A549 (cell line): ENCODE measurements around the gene RING1. TPM values are rescaled to one million over a fixed set of nuclear protein-coding genes. Genes with fewer than 3 reads are reported as not detected.

Experiments
- ATAC-seq, 2 experiments: fragments of 200-7000 bp in 1 of 2; fragments of >200 bp in 1 of 2; cut with Nextera tagmentation in 1 of 2; cut with Tn5 transposase in 1 of 2; 3 replicates each; pipeline versions ENCODE4 v1.8.0 to v1.9.1; 2018 to 2020; ENCODE audit warnings: mild to moderate bottlenecking in 1 of 2, moderate library complexity in 1 of 2
- CTCF ChIA-PET: fragments of 300-600 bp; sonication (Branson Sonifier 250); formaldehyde crosslinking; extraction: SDS; loops from one replicate; lab custom pipeline; 2021; ENCODE audit warnings: antibody characterized with exemption, inconsistent platforms; lab: Yijun Ruan, JAX
- POLR2A ChIA-PET: fragments of 350-600 bp; formaldehyde crosslinking; extraction: SDS; loops from one replicate; lab custom pipeline; 2021; ENCODE audit warnings: antibody characterized with exemption, inconsistent platforms; lab: Yijun Ruan, JAX
- DNase-seq, 2 experiments: peaks; one replicate each; pipeline versions ENCODE4 v3.0.0 to v3.0.0-alpha.2; 2011 to 2016; ENCODE audit warnings: low read depth in 1 of 2, low spot score in 1 of 2
- FAIRE-seq: peaks from 2 replicates; lab custom pipeline; 2011; peaks lifted over from hg19 to GRCh38; lab: Jason Lieb, UNC
- H3K27ac ChIP-seq, 2 experiments: fragments of >200 bp; sonication (Bioruptor Twin); formaldehyde crosslinking; 3 replicates each; pipeline ENCODE4 v1.5.1; 2016 to 2017
- H3K4me1 ChIP-seq: fragments of >200 bp; sonication (Bioruptor Twin); formaldehyde crosslinking; 3 replicates; pipeline ENCODE4 v1.6.1; 2016
- H3K4me2 ChIP-seq: fragments of >200 bp; sonication (Bioruptor Twin); formaldehyde crosslinking; 3 replicates; pipeline ENCODE4 v1.6.1; 2016
- H3K4me3 ChIP-seq: fragments of >200 bp; sonication (Bioruptor Twin); formaldehyde crosslinking; 3 replicates; pipeline ENCODE4 v1.5.1; 2016
- H3K9me3 ChIP-seq: fragments of >200 bp; sonication (Bioruptor Twin); formaldehyde crosslinking; 3 replicates; pipeline ENCODE4 v1.6.1; 2016
- CBX8 ChIP-seq: fragments of 200-600 bp; sonication (generic); IDR thresholded peaks from 2 replicates; pipeline ENCODE4 v1.6.1; 2016
- CHD2 ChIP-seq: fragments of 150-350 bp; IDR thresholded peaks from 2 replicates; pipeline ENCODE4 v1.6.1; 2014; ENCODE audit warnings: low read length; ENCODE audit not compliant: partially characterized antibody
- EHF ChIP-seq: fragments of 250-450 bp; sonication (Bioruptor Pico); IDR thresholded peaks from 2 replicates; pipeline ENCODE4 v1.5.0; 2020; ENCODE audit warnings: mild to moderate bottlenecking
- ELK1 ChIP-seq: fragments of 150-350 bp; IDR thresholded peaks from 2 replicates; pipeline ENCODE4 v1.6.1; 2014; ENCODE audit warnings: low read depth, mild to moderate bottlenecking, low read length
- EP300 ChIP-seq, 2 experiments: fragments of >200 bp; sonication (Bioruptor Twin); formaldehyde crosslinking; IDR thresholded peaks; 2 replicates in 1 of 2; 3 replicates in 1 of 2; pipeline ENCODE4 v1.6.1; 2016 to 2017
- FOSL2 ChIP-seq, 2 experiments: fragments of 450-650 bp in 1 of 2; fragments of >200 bp in 1 of 2; sonication (Bioruptor Twin) in 1 of 2; formaldehyde crosslinking; IDR thresholded peaks; 2 replicates each; pipeline versions ENCODE4 v1.5.0 to v1.6.1; 2016 to 2020; ENCODE audit warnings: mild to moderate bottlenecking in 1 of 2, moderate library complexity in 1 of 2
- FOXS1 ChIP-seq: fragments of 250-450 bp; sonication (Bioruptor Pico); IDR thresholded peaks from 2 replicates; pipeline ENCODE4 v1.5.0; 2020; ENCODE audit warnings: mild to moderate bottlenecking, moderate library complexity
- GATA3 ChIP-seq: IDR thresholded peaks from 2 replicates; pipeline ENCODE4 v1.6.1; 2012; ENCODE audit warnings: borderline replicate concordance
- HDAC2 ChIP-seq: fragments of 200-600 bp; sonication (generic); IDR thresholded peaks from 2 replicates; pipeline ENCODE4 v1.6.1; 2016
- HEYL ChIP-seq: fragments of 250-450 bp; sonication (Bioruptor Pico); IDR thresholded peaks from 2 replicates; pipeline ENCODE4 v1.8.0; 2021; ENCODE audit warnings: mild to moderate bottlenecking, moderate library complexity
- HOXA7 ChIP-seq: fragments of 250-450 bp; sonication (Bioruptor Pico); IDR thresholded peaks from 2 replicates; pipeline ENCODE4 v1.5.0; 2020; ENCODE audit warnings: mild to moderate bottlenecking, moderate library complexity
- HOXB13 ChIP-seq: fragments of 250-450 bp; sonication (Bioruptor Pico); IDR thresholded peaks from 2 replicates; pipeline ENCODE4 v1.5.0; 2020; ENCODE audit warnings: low read depth, mild to moderate bottlenecking, moderate library complexity
- HOXB5 ChIP-seq: fragments of 250-450 bp; sonication (Bioruptor Pico); IDR thresholded peaks from 2 replicates; pipeline ENCODE4 v1.5.0; 2020; ENCODE audit warnings: mild to moderate bottlenecking, moderate library complexity
- JUN ChIP-seq, 2 experiments: fragments of >200 bp; sonication (Bioruptor Twin); formaldehyde crosslinking; IDR thresholded peaks; 2 replicates in 1 of 2; 3 replicates in 1 of 2; pipeline ENCODE4 v1.6.1; 2016 to 2017
- KDM1A ChIP-seq: fragments of 200-600 bp; sonication (generic); IDR thresholded peaks from 2 replicates; pipeline ENCODE4 v1.6.1; 2016; ENCODE audit warnings: low read depth, mild to moderate bottlenecking
- MAFK ChIP-seq: fragments of 450-650 bp; IDR thresholded peaks from 2 replicates; pipeline ENCODE4 v1.6.1; 2014; ENCODE audit not compliant: partially characterized antibody
- MAZ ChIP-seq: fragments of 150-350 bp; IDR thresholded peaks from 2 replicates; pipeline ENCODE4 v1.6.1; 2014; ENCODE audit warnings: antibody characterized with exemption, low read depth, low read length, borderline replicate concordance
- MYC ChIP-seq: IDR thresholded peaks from 2 replicates; pipeline ENCODE4 v1.6.1; 2012; ENCODE audit warnings: mild to moderate bottlenecking, inconsistent platforms, low read length, improper control_type of control experiment, borderline replicate concordance
- NPAS2 ChIP-seq: fragments of 250-450 bp; sonication (Bioruptor Pico); IDR thresholded peaks from 2 replicates; pipeline ENCODE4 v1.8.0; 2022; ENCODE audit warnings: mild to moderate bottlenecking, moderate library complexity, borderline replicate concordance
- NR3C1 ChIP-seq: fragments of >200 bp; sonication (Bioruptor Twin); formaldehyde crosslinking; IDR thresholded peaks from 3 replicates; pipeline ENCODE4 v1.6.1; 2017
- RARB ChIP-seq: fragments of 250-450 bp; sonication (Bioruptor Pico); IDR thresholded peaks from 2 replicates; pipeline ENCODE4 v1.8.0; 2021; ENCODE audit warnings: mild to moderate bottlenecking, moderate library complexity
- RFX5 ChIP-seq: fragments of 450-650 bp; IDR thresholded peaks from 2 replicates; pipeline ENCODE4 v1.7.1; 2014; ENCODE audit warnings: antibody characterized with exemption, mild to moderate bottlenecking, moderate library complexity
- RNF2 ChIP-seq: fragments of 200-600 bp; sonication (generic); IDR thresholded peaks from 2 replicates; pipeline ENCODE4 v1.6.1; 2016; ENCODE audit warnings: low read depth, mild to moderate bottlenecking, antibody characterized with exemption, moderate library complexity, borderline replicate concordance
- SMC3 ChIP-seq: fragments of >200 bp; sonication (Bioruptor Twin); formaldehyde crosslinking; IDR thresholded peaks from 3 replicates; pipeline ENCODE4 v1.6.1; 2018; ENCODE audit warnings: inconsistent platforms
- SREBF2 ChIP-seq: fragments of 450-650 bp; IDR thresholded peaks from 2 replicates; pipeline ENCODE4 v1.6.1; 2014; ENCODE audit warnings: mild to moderate bottlenecking, moderate library complexity
- ZC3H11A ChIP-seq: fragments of 450-650 bp; IDR thresholded peaks from 2 replicates; pipeline ENCODE4 v1.6.1; 2014; ENCODE audit warnings: antibody characterized with exemption, mild to moderate bottlenecking
- ZFP36 ChIP-seq: fragments of 450-650 bp; IDR thresholded peaks from 2 replicates; pipeline ENCODE4 v1.6.1; 2014; ENCODE audit warnings: borderline replicate concordance; ENCODE audit not compliant: partially characterized antibody
- ZNF302 ChIP-seq: fragments of 250-450 bp; sonication (Bioruptor Pico); IDR thresholded peaks from 2 replicates; pipeline ENCODE4 v1.9.0; 2021; ENCODE audit warnings: inconsistent platforms, mild to moderate bottlenecking, moderate library complexity
- ZSCAN20 ChIP-seq: fragments of 250-450 bp; sonication (Bioruptor Pico); IDR thresholded peaks from 2 replicates; pipeline ENCODE4 v1.8.0; 2022; ENCODE audit warnings: mild to moderate bottlenecking, moderate library complexity
- WGBS: methylation state at CpG from one replicate; pipeline ENCODE4 v1.1.6; 2017; ENCODE audit errors: missing lambda C conversion rate; 5-methylcytosine and 5-hydroxymethylcytosine counted together
- polyA plus RNA-seq, 4 experiments: library from polyadenylated mRNA; depleted of rRNA in 3 of 4; stranded (reverse); fragments of >200 nt; fragmentation: RNase III in 1 of 4; extraction: RNeasy Plus Mini Kit Qiagen cat#74134 plus additional on column Dnase treatment in 1 of 4; gene quantifications; 2 replicates in 3 of 4; 3 replicates in 1 of 4; pipeline ENCODE4 v1.2.3, GENCODE V29; 2011 to 2017
- TF ChIP-seq, protein P1 (sequence below): IDR thresholded peaks from 2 replicates; pipeline ENCODE4 v1.6.1; 2012
- TF ChIP-seq, protein P2 (sequence below): fragments of >200 bp; sonication (Bioruptor Twin); formaldehyde crosslinking; IDR thresholded peaks from 3 replicates; pipeline ENCODE4 v1.6.1; 2016
- TF ChIP-seq, protein P3 (sequence below): IDR thresholded peaks from 2 replicates; pipeline ENCODE4 v1.6.1; 2012; ENCODE audit warnings: low read depth, borderline replicate concordance

The RING1 gene
- polyA plus RNA-seq, 2 of the 4 experiments (the other 2 are of a cell fraction), result 12.7 to 35.0 TPM

GRCh38 chr6:33236852-33237251 lies 28.6 kb downstream of the RING1 start:
- CTCF ChIA-PET, result interaction anchor here (0.6 to 7.2 kb wide), 2 partner anchors 11 to 1828 kb away, joined by 3 to 39 read pairs; no protein-coding TSS in a partner anchor
- FAIRE-seq, result no peak

DNA sequence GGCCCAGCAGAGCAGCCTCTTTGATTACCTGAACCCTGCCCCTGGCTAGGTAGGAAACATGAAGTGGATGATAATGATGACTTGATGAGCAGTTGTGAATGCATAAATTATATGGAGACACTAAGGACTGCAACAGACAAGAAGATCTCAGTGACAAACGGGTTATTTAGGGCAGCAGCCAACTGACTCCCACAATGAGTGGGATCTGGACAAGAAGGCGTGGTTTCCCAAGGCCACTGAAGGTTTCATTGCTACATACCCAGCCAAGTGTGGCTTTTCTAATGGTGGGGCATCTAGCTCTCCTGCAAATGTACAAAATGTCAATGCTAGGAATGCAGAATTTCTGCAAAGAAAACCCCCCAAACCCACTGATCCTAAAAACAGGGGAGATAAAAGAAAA lies 29.4 kb downstream of the RING1 start:
- no peak overlapping the region for H3K4me3 ChIP-seq
- ATAC-seq (no peak), FAIRE-seq (no peak), DNase-seq (no peak)
- no peak overlapping the region for H3K27ac ChIP-seq
- no peaks in the 10 kb centered on the region for H3K9me3 ChIP-seq
- whole genome bisulfite sequencing, result 26% methylated on average over 2 of the region's 2 CpGs
- no peaks in the 10 kb centered on the region for H3K4me1 ChIP-seq
- ChIA-PET CTCF (interaction anchor here (1.1 to 3.3 kb wide), 2 partner anchors 11 to 32 kb away, joined by 3 to 22 read pairs; no protein-coding TSS in a partner anchor), POLR2A (no interaction called here)
- TF ChIP-seq RARB (CRISPR knock-in tag), result no peak
- H3K4me2 ChIP-seq, result no peak overlapping the region

More at GRCh38 chr6:33236852-33237251, 28.6 kb downstream of the RING1 start:
- POLR2A ChIA-PET, result no interaction called here
- Histone ChIP-seq H3K4me1 (no peaks in the 10 kb centered on the region), H3K4me2 (no peak overlapping the region), H3K9me3 (no peaks in the 10 kb centered on the region), H3K27ac (no peak overlapping the region), H3K4me3 (no peak overlapping the region)
- no peak for TF ChIP-seq ZC3H11A
- no peak for TF ChIP-seq CBX8
- no peak for TF ChIP-seq ZNF302 (CRISPR knock-in tag)
- no peak for TF ChIP-seq HEYL
- no peak for TF ChIP-seq GATA3
- no peak for TF ChIP-seq RNF2
- no peak for TF ChIP-seq SREBF2
- no peak for TF ChIP-seq ZFP36
- TF ChIP-seq, protein P1, sequence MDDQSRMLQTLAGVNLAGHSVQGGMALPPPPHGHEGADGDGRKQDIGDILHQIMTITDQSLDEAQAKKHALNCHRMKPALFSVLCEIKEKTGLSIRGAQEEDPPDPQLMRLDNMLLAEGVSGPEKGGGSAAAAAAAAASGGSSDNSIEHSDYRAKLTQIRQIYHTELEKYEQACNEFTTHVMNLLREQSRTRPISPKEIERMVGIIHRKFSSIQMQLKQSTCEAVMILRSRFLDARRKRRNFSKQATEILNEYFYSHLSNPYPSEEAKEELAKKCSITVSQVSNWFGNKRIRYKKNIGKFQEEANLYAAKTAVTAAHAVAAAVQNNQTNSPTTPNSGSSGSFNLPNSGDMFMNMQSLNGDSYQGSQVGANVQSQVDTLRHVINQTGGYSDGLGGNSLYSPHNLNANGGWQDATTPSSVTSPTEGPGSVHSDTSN, result no peak
- TF ChIP-seq MAFK, result no peak
- TF ChIP-seq HDAC2, result no peak
- TF ChIP-seq MAZ, result no peak
- TF ChIP-seq EHF, result no peak
- no peak for TF ChIP-seq NPAS2
- TF ChIP-seq KDM1A, result no peak
- TF ChIP-seq, protein P2, sequence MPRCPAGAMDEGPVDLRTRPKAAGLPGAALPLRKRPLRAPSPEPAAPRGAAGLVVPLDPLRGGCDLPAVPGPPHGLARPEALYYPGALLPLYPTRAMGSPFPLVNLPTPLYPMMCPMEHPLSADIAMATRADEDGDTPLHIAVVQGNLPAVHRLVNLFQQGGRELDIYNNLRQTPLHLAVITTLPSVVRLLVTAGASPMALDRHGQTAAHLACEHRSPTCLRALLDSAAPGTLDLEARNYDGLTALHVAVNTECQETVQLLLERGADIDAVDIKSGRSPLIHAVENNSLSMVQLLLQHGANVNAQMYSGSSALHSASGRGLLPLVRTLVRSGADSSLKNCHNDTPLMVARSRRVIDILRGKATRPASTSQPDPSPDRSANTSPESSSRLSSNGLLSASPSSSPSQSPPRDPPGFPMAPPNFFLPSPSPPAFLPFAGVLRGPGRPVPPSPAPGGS, result no peak
- TF ChIP-seq MYC, result no peak
- no peak for TF ChIP-seq ZSCAN20
- no peak for TF ChIP-seq CHD2
- no peak for DNase-seq
- WGBS, result 65% methylated on average over 6 of the region's 6 CpGs
- ATAC-seq, result no peak

GRCh38 chr6:33241968-33242367 lies 33.7 kb downstream of the RING1 start:
- POLR2A ChIA-PET, result no interaction called here
- FAIRE-seq (no peak), ATAC-seq (no peak), DNase-seq (no peak)
- TF ChIP-seq RFX5 (no peak), NR3C1 (no peak), MYC (no peak), GATA3 (no peak), EP300 (IDR thresholded peaks at IDR 0.05) (no peak), HOXB13 (CRISPR knock-in tag) (no peak), FOSL2 (IDR thresholded peaks at IDR 0.05) (no peak), FOSL2 (CRISPR knock-in tag; IDR thresholded peaks at IDR 0.05) (no peak), NPAS2 (no peak), ELK1 (no peak), ZC3H11A (no peak), HOXB5 (no peak), JUN (IDR thresholded peaks at IDR 0.05) (no peak), SMC3 (no peak), FOXS1 (no peak), HOXA7 (CRISPR knock-in tag) (no peak)
- TF ChIP-seq, protein P3, sequence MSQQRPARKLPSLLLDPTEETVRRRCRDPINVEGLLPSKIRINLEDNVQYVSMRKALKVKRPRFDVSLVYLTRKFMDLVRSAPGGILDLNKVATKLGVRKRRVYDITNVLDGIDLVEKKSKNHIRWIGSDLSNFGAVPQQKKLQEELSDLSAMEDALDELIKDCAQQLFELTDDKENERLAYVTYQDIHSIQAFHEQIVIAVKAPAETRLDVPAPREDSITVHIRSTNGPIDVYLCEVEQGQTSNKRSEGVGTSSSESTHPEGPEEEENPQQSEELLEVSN, result no peak
- H3K27ac ChIP-seq, result no peak overlapping the region
- no peak overlapping the region for H3K4me2 ChIP-seq
- H3K4me3 ChIP-seq, result no peak overlapping the region
- WGBS, result 19% methylated on average over 3 of the region's 3 CpGs
- H3K4me1 ChIP-seq, result no peaks in the 10 kb centered on the region
- CTCF ChIA-PET, result no interaction called here
- H3K9me3 ChIP-seq, result no peaks in the 10 kb centered on the region
